T-helper 2 cell treated with Interferon-gamma antibody and Interleukin-4, amounts not matched to agents 5 μg/mL and 100 μg/mL, for 36 hours (primary cell): Measurements from ENCODE around the gene POU3F3.

ENCODE experiments used
- DNase-seq: peaks from one replicate; pipeline ENCODE4 v3.0.0; 2021; ENCODE audit warnings: low spot score
- H3K27ac Mint-ChIP-seq: one replicate; pipeline ENCODE4 v1.8.0; 2021; ENCODE audit warnings: mild to moderate bottlenecking, mixed read lengths
- H3K27me3 Mint-ChIP-seq: one replicate; pipeline ENCODE4 v1.8.0; 2021; ENCODE audit warnings: low read depth, mixed read lengths
- H3K36me3 Mint-ChIP-seq: one replicate; pipeline ENCODE4 v1.8.0; 2021; ENCODE audit warnings: low read depth, mixed read lengths
- H3K4me1 Mint-ChIP-seq: one replicate; pipeline ENCODE4 v1.8.0; 2021; ENCODE audit warnings: low read depth, mixed read lengths
- H3K4me3 Mint-ChIP-seq: one replicate; pipeline ENCODE4 v1.8.0; 2022; ENCODE audit warnings: mild to moderate bottlenecking, moderate library complexity, mixed read lengths
- H3K9me3 Mint-ChIP-seq: one replicate; pipeline ENCODE4 v1.8.0; 2021; ENCODE audit warnings: mixed read lengths

Gene POU3F3

GRCh38 chr2:104852090-104852666 is 1.7 kb upstream of the POU3F3 start:
- Mint-ChIP-seq H3K36me3 (peaks cover 7% of the 10 kb centered on the region), H3K27me3 (peaks cover 79% of the 10 kb centered on the region), H3K4me1 (peaks cover 24% of the 10 kb centered on the region), H3K4me3 (peak overlapping the region; percentile 72), H3K9me3 (no peaks in the 10 kb centered on the region), H3K27ac (peak overlapping the region; percentile 61)
- DNase-seq = no peak

GRCh38 chr2:104854498-104855220 is 744 bp downstream of the POU3F3 start:
- Mint-ChIP-seq H3K36me3 (peaks cover 8% of the 10 kb centered on the region), H3K4me3 (peak overlapping the region; percentile 81), H3K4me1 (peaks cover 24% of the 10 kb centered on the region), H3K27ac (peak overlapping the region; percentile 93), H3K27me3 (peaks cover 78% of the 10 kb centered on the region), H3K9me3 (no peaks in the 10 kb centered on the region)
- DNase-seq = no peak

- H3K27ac Mint-ChIP-seq = no peak overlapping the region
- peaks cover 8% of the 10 kb centered on the region for H3K36me3 Mint-ChIP-seq
- no peaks in the 10 kb centered on the region for H3K9me3 Mint-ChIP-seq
- no peak for DNase-seq
- H3K27me3 Mint-ChIP-seq = peaks cover 78% of the 10 kb centered on the region
- H3K4me3 Mint-ChIP-seq = no peak overlapping the region
- peaks cover 21% of the 10 kb centered on the region for H3K4me1 Mint-ChIP-seq
Observed at GRCh38 chr2:104855221-104856085, 1.5 kb downstream of the POU3F3 start.

GRCh38 chr2:104856086-104856972 is 2.4 kb downstream of the POU3F3 start:
- Mint-ChIP-seq H3K4me3 (peak overlapping the region; percentile 24), H3K27me3 (peaks cover 74% of the 10 kb centered on the region), H3K9me3 (no peaks in the 10 kb centered on the region), H3K4me1 (peaks cover 19% of the 10 kb centered on the region), H3K27ac (peak overlapping the region; percentile 26), H3K36me3 (peaks cover 8% of the 10 kb centered on the region)
- no peak for DNase-seq

GRCh38 chr2:104856973-104857261 is 3.0 kb downstream of the POU3F3 start:
- peaks cover 74% of the 10 kb centered on the region for H3K27me3 Mint-ChIP-seq
- no peak for DNase-seq
- H3K4me3 Mint-ChIP-seq = peak overlapping the region; percentile 56
- no peak overlapping the region for H3K27ac Mint-ChIP-seq
- H3K36me3 Mint-ChIP-seq = peaks cover 8% of the 10 kb centered on the region
- no peaks in the 10 kb centered on the region for H3K9me3 Mint-ChIP-seq
- peaks cover 19% of the 10 kb centered on the region for H3K4me1 Mint-ChIP-seq

- H3K4me3 Mint-ChIP-seq = peak overlapping the region; percentile 56
- DNase-seq = no peak
- no peaks in the 10 kb centered on the region for H3K9me3 Mint-ChIP-seq
- H3K4me1 Mint-ChIP-seq = peaks cover 17% of the 10 kb centered on the region
- peaks cover 74% of the 10 kb centered on the region for H3K27me3 Mint-ChIP-seq
- peak overlapping the region; percentile 75 for H3K27ac Mint-ChIP-seq
- H3K36me3 Mint-ChIP-seq = peaks cover 8% of the 10 kb centered on the region
Observed at GRCh38 chr2:104857262-104858005, 3.5 kb downstream of the POU3F3 start.

- H3K27me3 Mint-ChIP-seq = peaks cover 74% of the 10 kb centered on the region
- peaks cover 7% of the 10 kb centered on the region for H3K36me3 Mint-ChIP-seq
- H3K27ac Mint-ChIP-seq = no peak overlapping the region
- H3K4me1 Mint-ChIP-seq = peaks cover 10% of the 10 kb centered on the region
- H3K4me3 Mint-ChIP-seq = no peak overlapping the region
- DNase-seq = no peak
- H3K9me3 Mint-ChIP-seq = no peaks in the 10 kb centered on the region
Observed at GRCh38 chr2:104858006-104858978, 4.4 kb downstream of the POU3F3 start.

- H3K36me3 Mint-ChIP-seq = peaks cover 7% of the 10 kb centered on the region
- DNase-seq = no peak
- no peak overlapping the region for H3K4me3 Mint-ChIP-seq
- H3K27me3 Mint-ChIP-seq = peaks cover 74% of the 10 kb centered on the region
- no peaks in the 10 kb centered on the region for H3K9me3 Mint-ChIP-seq
- H3K27ac Mint-ChIP-seq = no peak overlapping the region
- H3K4me1 Mint-ChIP-seq = peaks cover 5% of the 10 kb centered on the region
Observed at GRCh38 chr2:104859291-104859765, 5.4 kb downstream of the POU3F3 start.

- Mint-ChIP-seq H3K27me3 (peaks cover 75% of the 10 kb centered on the region), H3K9me3 (no peaks in the 10 kb centered on the region), H3K4me3 (no peak overlapping the region), H3K4me1 (no peaks in the 10 kb centered on the region), H3K27ac (no peak overlapping the region), H3K36me3 (peaks cover 4% of the 10 kb centered on the region)
- DNase-seq = no peak
Observed at GRCh38 chr2:104859766-104860450, 6.0 kb downstream of the POU3F3 start.

- Mint-ChIP-seq H3K36me3 (peaks cover 4% of the 10 kb centered on the region), H3K9me3 (no peaks in the 10 kb centered on the region), H3K27me3 (peaks cover 79% of the 10 kb centered on the region), H3K4me1 (no peaks in the 10 kb centered on the region), H3K27ac (no peak overlapping the region), H3K4me3 (no peak overlapping the region)
- no peak for DNase-seq
Observed at GRCh38 chr2:104860451-104860790, 6.5 kb downstream of the POU3F3 start.

GRCh38 chr2:104861351-104862057 is 7.6 kb downstream of the POU3F3 start:
- H3K4me1 Mint-ChIP-seq = no peaks in the 10 kb centered on the region
- no peak overlapping the region for H3K4me3 Mint-ChIP-seq
- peaks cover 2% of the 10 kb centered on the region for H3K36me3 Mint-ChIP-seq
- DNase-seq = no peak
- no peaks in the 10 kb centered on the region for H3K9me3 Mint-ChIP-seq
- H3K27ac Mint-ChIP-seq = no peak overlapping the region
- peaks cover 88% of the 10 kb centered on the region for H3K27me3 Mint-ChIP-seq
